CD14-positive monocyte (primary cell): ENCODE measurements around the gene CDC45. TPM values are rescaled to one million over a fixed set of nuclear protein-coding genes. Genes with fewer than 3 reads are reported as not detected.

Experiments used
- DNase-seq, 3 donors: peaks; one replicate each; pipeline ENCODE4 v3.0.0-alpha.2; 2011 to 2022
- H2AFZ ChIP-seq: 2 replicates; pipeline ENCODE4 v1.6.0; 2012; ENCODE audit warnings: mild to moderate bottlenecking, low read depth, low read length, inconsistent platforms; ENCODE audit not compliant: insufficient read depth, poor library complexity, severe bottlenecking
- H3K27ac ChIP-seq, 2 donors: 1 replicate in 1 of 2; 2 replicates in 1 of 2; pipeline ENCODE4 v1.5.1; 2012 to 2013; ENCODE audit warnings: low read length in 2 of 2, control low read depth in 1 of 2, inconsistent platforms in 1 of 2, low read depth in 1 of 2, mild to moderate bottlenecking in 1 of 2
- H3K27me3 ChIP-seq, 2 donors: one replicate each; pipeline versions ENCODE4 v1.6.0 to v1.6.1; 2011 to 2013; ENCODE audit warnings: low read length in 2 of 2; ENCODE audit not compliant: control insufficient read depth in 2 of 2, insufficient read depth in 2 of 2
- H3K36me3 ChIP-seq, 2 donors: replicated peaks in 1 of 2; 1 replicate in 1 of 2; 2 replicates in 1 of 2; pipeline versions ENCODE4 v1.5.1 to v1.6.1; 2012 to 2013; ENCODE audit warnings: low read length in 2 of 2, control low read depth in 1 of 2, inconsistent platforms in 1 of 2, mild to moderate bottlenecking in 1 of 2; ENCODE audit not compliant: insufficient read depth in 2 of 2, control insufficient read depth in 1 of 2
- H3K4me1 ChIP-seq, 2 donors: 1 replicate in 1 of 2; 2 replicates in 1 of 2; pipeline versions ENCODE4 v1.5.1 to v1.6.1; 2012 to 2013; ENCODE audit warnings: low read length in 2 of 2, control low read depth in 1 of 2, inconsistent platforms in 1 of 2, mild to moderate bottlenecking in 1 of 2, moderate library complexity in 1 of 2; ENCODE audit not compliant: insufficient read depth in 2 of 2, control insufficient read depth in 1 of 2
- H3K4me2 ChIP-seq: replicated peaks from 2 replicates; pipeline ENCODE3; 2012; ENCODE audit warnings: low read length, moderate library complexity, mild to moderate bottlenecking; ENCODE audit not compliant: poor library complexity, severe bottlenecking; ENCODE audit errors: extremely low read depth
- H3K4me3 ChIP-seq, 3 experiments: fragments of 200-600 bp in 1 of 3; sonication (generic) in 1 of 3; replicated peaks in 1 of 3; 1 replicate in 2 of 3; 2 replicates in 1 of 3; pipeline ENCODE4 v1.5.1; 2011 to 2013; ENCODE audit warnings: low read length in 3 of 3, mild to moderate bottlenecking in 3 of 3, control low read depth in 2 of 3, low read depth in 2 of 3, inconsistent platforms in 1 of 3, moderate library complexity in 1 of 3
- H3K79me2 ChIP-seq: 2 replicates; pipeline ENCODE4 v1.6.0; 2012; ENCODE audit warnings: mild to moderate bottlenecking, control low read depth, inconsistent platforms, low read length, moderate library complexity; ENCODE audit not compliant: insufficient read depth
- H3K9ac ChIP-seq: 2 replicates; pipeline ENCODE4 v1.6.0; 2017; ENCODE audit warnings: low read length, mild to moderate bottlenecking; ENCODE audit not compliant: insufficient read depth, poor library complexity, severe bottlenecking
- H3K9me3 ChIP-seq, 2 donors: replicated peaks in 1 of 2; 1 replicate in 1 of 2; 2 replicates in 1 of 2; pipeline versions ENCODE4 v1.5.1 to v1.6.1; 2012 to 2013; ENCODE audit warnings: low read length in 2 of 2, control low read depth in 1 of 2; ENCODE audit not compliant: control insufficient read depth in 1 of 2, insufficient read depth in 1 of 2
- H4K20me1 ChIP-seq: 2 replicates; pipeline ENCODE4 v1.6.0; 2012; ENCODE audit warnings: mild to moderate bottlenecking, low read length, control low read depth, moderate library complexity; ENCODE audit not compliant: insufficient read depth
- H3K27ac Mint-ChIP-seq, 7 donors: one replicate each; pipeline ENCODE4 v1.8.0; 2020; ENCODE audit warnings: mild to moderate bottlenecking in 7 of 7, mixed read lengths in 7 of 7, moderate library complexity in 6 of 7, inconsistent platforms in 2 of 7
- H3K27me3 Mint-ChIP-seq, 3 donors: one replicate each; pipeline ENCODE4 v1.8.0; 2021 to 2022; ENCODE audit warnings: low read depth in 3 of 3, mild to moderate bottlenecking in 3 of 3, mixed read lengths in 3 of 3, moderate library complexity in 3 of 3, inconsistent platforms in 1 of 3
- H3K36me3 Mint-ChIP-seq, 2 donors: one replicate each; pipeline ENCODE4 v1.8.0; 2020; ENCODE audit warnings: mixed read lengths in 2 of 2, inconsistent platforms in 1 of 2, mild to moderate bottlenecking in 1 of 2
- H3K4me1 Mint-ChIP-seq: one replicate; pipeline ENCODE4 v1.8.0; 2020; ENCODE audit warnings: mild to moderate bottlenecking, mixed read lengths
- H3K4me3 Mint-ChIP-seq, 2 donors: one replicate each; pipeline ENCODE4 v1.8.0; 2020; ENCODE audit warnings: mild to moderate bottlenecking in 2 of 2, mixed read lengths in 2 of 2, moderate library complexity in 1 of 2
- H3K9me3 Mint-ChIP-seq, 7 donors: one replicate each; pipeline ENCODE4 v1.8.0; 2020 to 2022; ENCODE audit warnings: mixed read lengths in 7 of 7, mild to moderate bottlenecking in 6 of 7, moderate library complexity in 6 of 7, inconsistent platforms in 2 of 7
- WGBS: methylation state at CpG from one replicate; pipeline ENCODE4 v1.1.5; 2013; ENCODE audit warnings: missing lambda C conversion rate; ENCODE audit not compliant: insufficient coverage; 5-methylcytosine and 5-hydroxymethylcytosine counted together
- intact Hi-C, 2 donors: fragments of 100-400 bp; cut with micrococcal nuclease; formaldehyde crosslinking; loops; one replicate each; pipeline versions ENCODE4 v1.15.0 to v1.15.1; 2023
- polyA plus RNA-seq, 3 donors: library from polyadenylated mRNA; depleted of rRNA in 1 of 3; unstranded in 2 of 3; stranded (reverse) in 1 of 3; fragments of 300-500 nt in 2 of 3; fragments of >200 nt in 1 of 3; fragmentation: Illumina TruSeq in 2 of 3; gene quantifications; 1 replicate in 2 of 3; 2 replicates in 1 of 3; pipeline ENCODE4 v1.2.3, GENCODE V29; 2012 to 2021
- TF ChIP-seq, protein P1 (sequence below): fragments of 200-600 bp; IDR thresholded peaks from one replicate; pipeline ENCODE4 v1.8.0; 2022; ENCODE audit warnings: antibody characterized with exemption, mild to moderate bottlenecking

CDC45 gene
- polyA plus RNA-seq, 3 donors: 0.04 TPM; not detected in 2

DNA sequence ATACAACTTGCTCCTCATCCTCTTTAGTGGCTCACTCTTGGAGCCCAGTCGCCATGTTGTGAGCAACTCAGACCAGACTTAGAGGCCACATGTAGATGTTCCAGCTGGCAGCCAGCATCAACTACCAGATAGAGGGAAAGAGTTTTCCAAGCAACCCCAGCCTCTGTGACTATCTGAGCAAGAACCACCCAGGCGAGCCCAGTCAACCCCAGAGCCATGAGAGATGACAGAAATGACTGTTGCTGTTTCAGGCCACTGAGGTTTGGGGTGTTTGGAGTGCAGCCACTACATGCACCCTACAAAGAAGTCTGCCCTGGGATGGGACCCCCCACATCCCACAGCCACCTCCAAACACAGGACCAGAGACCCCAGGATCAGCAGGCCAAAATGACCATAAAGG is 69.2 kb downstream of the CDC45 start:
- H3K79me2 ChIP-seq: no peaks in the 10 kb centered on the region
- intact Hi-C loops: no loop called here
- H3K27me3 ChIP-seq: no peaks in the 10 kb centered on the region
- no peak for DNase-seq
- no peak overlapping the region for H3K27ac ChIP-seq
- no peak overlapping the region for H3K4me3 Mint-ChIP-seq
- TF ChIP-seq, protein P1, sequence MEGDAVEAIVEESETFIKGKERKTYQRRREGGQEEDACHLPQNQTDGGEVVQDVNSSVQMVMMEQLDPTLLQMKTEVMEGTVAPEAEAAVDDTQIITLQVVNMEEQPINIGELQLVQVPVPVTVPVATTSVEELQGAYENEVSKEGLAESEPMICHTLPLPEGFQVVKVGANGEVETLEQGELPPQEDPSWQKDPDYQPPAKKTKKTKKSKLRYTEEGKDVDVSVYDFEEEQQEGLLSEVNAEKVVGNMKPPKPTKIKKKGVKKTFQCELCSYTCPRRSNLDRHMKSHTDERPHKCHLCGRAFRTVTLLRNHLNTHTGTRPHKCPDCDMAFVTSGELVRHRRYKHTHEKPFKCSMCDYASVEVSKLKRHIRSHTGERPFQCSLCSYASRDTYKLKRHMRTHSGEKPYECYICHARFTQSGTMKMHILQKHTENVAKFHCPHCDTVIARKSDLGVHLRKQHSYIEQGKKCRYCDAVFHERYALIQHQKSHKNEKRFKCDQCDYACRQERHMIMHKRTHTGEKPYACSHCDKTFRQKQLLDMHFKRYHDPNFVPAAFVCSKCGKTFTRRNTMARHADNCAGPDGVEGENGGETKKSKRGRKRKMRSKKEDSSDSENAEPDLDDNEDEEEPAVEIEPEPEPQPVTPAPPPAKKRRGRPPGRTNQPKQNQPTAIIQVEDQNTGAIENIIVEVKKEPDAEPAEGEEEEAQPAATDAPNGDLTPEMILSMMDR: no peak
- no CpG with 5 or more reads among the region's 2 CpGs for WGBS
- H3K9me3 ChIP-seq: peaks cover 0 to 8% of the 10 kb centered on the region in 2 donors
- H3K27ac Mint-ChIP-seq: no peak overlapping the region
- H3K9me3 Mint-ChIP-seq: peaks cover 0 to 14% (median 12%) of the 10 kb centered on the region in 7 donors
- no peak overlapping the region for H3K4me2 ChIP-seq
- no peaks in the 10 kb centered on the region for H3K4me1 ChIP-seq
- no peaks in the 10 kb centered on the region for H3K36me3 Mint-ChIP-seq
- no peaks in the 10 kb centered on the region for H4K20me1 ChIP-seq
- no peak overlapping the region for H2AFZ ChIP-seq
- H3K9ac ChIP-seq: no peak overlapping the region
- H3K27me3 Mint-ChIP-seq: peaks cover 5 to 9% (median 7%) of the 10 kb centered on the region in 3 donors
- H3K36me3 ChIP-seq: no peaks in the 10 kb centered on the region
- peaks cover 8% of the 10 kb centered on the region for H3K4me1 Mint-ChIP-seq
- H3K4me3 ChIP-seq: no peak overlapping the region

DNA sequence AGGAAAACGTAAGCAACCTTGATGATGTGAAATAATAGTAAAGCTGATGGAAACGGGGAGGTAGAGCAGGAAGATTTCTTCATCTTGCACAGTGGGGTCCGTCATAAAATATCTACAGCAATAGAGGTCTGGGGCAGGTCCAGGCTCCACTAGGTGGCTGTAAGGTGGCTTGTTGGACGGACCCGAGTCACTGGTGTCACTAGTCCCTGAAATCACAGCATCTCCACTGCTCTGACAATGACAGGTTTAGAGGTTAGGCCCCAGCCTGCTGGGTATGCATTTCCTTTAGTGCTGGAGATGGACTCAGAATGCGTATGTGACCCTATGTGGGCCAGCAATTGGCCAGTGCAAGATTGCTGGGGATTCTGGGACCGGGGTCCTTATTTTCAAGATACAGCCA is 69.7 kb downstream of the CDC45 start:
- H3K36me3 ChIP-seq: no peaks in the 10 kb centered on the region
- Mint-ChIP-seq H3K27me3 (peaks cover 5 to 9% (median 8%) of the 10 kb centered on the region in 3 donors), H3K27ac (no peak overlapping the region), H3K4me1 (peaks cover 8% of the 10 kb centered on the region), H3K9me3 (peaks cover 0 to 17% (median 13%) of the 10 kb centered on the region in 7 donors), H3K4me3 (no peak overlapping the region), H3K36me3 (no peaks in the 10 kb centered on the region)
- H3K4me1 ChIP-seq: no peaks in the 10 kb centered on the region
- intact Hi-C loops: no loop called here
- no peak overlapping the region for H2AFZ ChIP-seq
- H3K9ac ChIP-seq: no peak overlapping the region
- no peak overlapping the region for H3K27ac ChIP-seq
- H3K79me2 ChIP-seq: no peaks in the 10 kb centered on the region
- no peaks in the 10 kb centered on the region for H3K27me3 ChIP-seq
- H4K20me1 ChIP-seq: no peaks in the 10 kb centered on the region
- TF ChIP-seq, protein P1: no peak
- no peak for DNase-seq
- H3K4me2 ChIP-seq: no peak overlapping the region
- WGBS: 95% methylated on average over 6 of the region's 7 CpGs
- H3K9me3 ChIP-seq: peaks cover 0 to 8% of the 10 kb centered on the region in 2 donors
- no peak overlapping the region for H3K4me3 ChIP-seq
